ENCODE measurements around the gene CEP72. TPM values are rescaled to one million over a fixed set of nuclear protein-coding genes. Genes with fewer than 3 reads are reported as not detected.

CEP72 gene
- total RNA-seq, 1 donor = 5.9 TPM

- DNase-seq (ENCODE audit: low read depth in 2 of 3, low spot score in 2 of 3) = no peak
Observed at GRCh38 chr5:635306-636055, 23.3 kb downstream of the CEP72 start.

GRCh38 chr5:636951-637350 is 24.8 kb downstream of the CEP72 start:
- no peak for DNase-seq (ENCODE audit: low read depth in 2 of 3, low spot score in 2 of 3)

- DNase-seq (ENCODE audit: low read depth in 2 of 3, low spot score in 2 of 3) = no peak
Observed at GRCh38 chr5:637581-638450, 25.7 kb downstream of the CEP72 start.

GRCh38 chr5:638501-639252 is 26.5 kb downstream of the CEP72 start:
- no peak for DNase-seq (ENCODE audit: low read depth in 2 of 3, low spot score in 2 of 3)

- no peak for DNase-seq (ENCODE audit: low read depth in 2 of 3, low spot score in 2 of 3)
Observed at GRCh38 chr5:639253-639530, 27.1 kb downstream of the CEP72 start.

GRCh38 chr5:639584-640213 is 27.6 kb downstream of the CEP72 start:
- no peak for DNase-seq (ENCODE audit: low read depth in 2 of 3, low spot score in 2 of 3)

- DNase-seq (ENCODE audit: low read depth in 2 of 3, low spot score in 2 of 3) = no peak
Observed at GRCh38 chr5:640461-641330, 28.6 kb downstream of the CEP72 start.

- no peak for DNase-seq (ENCODE audit: low read depth in 2 of 3, low spot score in 2 of 3)
Observed at GRCh38 chr5:641331-641765, 29.2 kb downstream of the CEP72 start.

- no peak for DNase-seq (ENCODE audit: low read depth in 2 of 3, low spot score in 2 of 3)
Observed at GRCh38 chr5:642481-642880, 30.3 kb downstream of the CEP72 start.

GRCh38 chr5:643351-643801 is 31.2 kb downstream of the CEP72 start:
- DNase-seq (ENCODE audit: low read depth in 2 of 3, low spot score in 2 of 3) = no peak

GRCh38 chr5:643811-644271 is 31.7 kb downstream of the CEP72 start:
- no peak for DNase-seq (ENCODE audit: low read depth in 2 of 3, low spot score in 2 of 3)

- DNase-seq (ENCODE audit: low read depth in 2 of 3, low spot score in 2 of 3) = no peak
Observed at GRCh38 chr5:644509-644908, 32.4 kb downstream of the CEP72 start.

- no peak for DNase-seq (ENCODE audit: low read depth in 2 of 3, low spot score in 2 of 3)
Observed at GRCh38 chr5:644971-645370, 32.8 kb downstream of the CEP72 start.

- no peak for DNase-seq (ENCODE audit: low read depth in 2 of 3, low spot score in 2 of 3)
Observed at GRCh38 chr5:645421-645820, 33.3 kb downstream of the CEP72 start.

- no peak for DNase-seq (ENCODE audit: low read depth in 2 of 3, low spot score in 2 of 3)
Observed at GRCh38 chr5:646396-647201, 34.5 kb downstream of the CEP72 start.

GRCh38 chr5:647311-647710 is 35.2 kb downstream of the CEP72 start:
- DNase-seq (ENCODE audit: low read depth in 2 of 3, low spot score in 2 of 3) = no peak

- no peak for DNase-seq (ENCODE audit: low read depth in 2 of 3, low spot score in 2 of 3)
Observed at GRCh38 chr5:647727-648126, 35.6 kb downstream of the CEP72 start.

GRCh38 chr5:651296-652022 is 39.3 kb downstream of the CEP72 start:
- DNase-seq (ENCODE audit: low read depth in 2 of 3, low spot score in 2 of 3) = no peak
